Smooth muscle cell (in vitro differentiated cells): ENCODE measurements around the gene LONP1. TPM values are rescaled to one million over a fixed set of nuclear protein-coding genes. Genes with fewer than 3 reads are reported as not detected.

Experiments used
- DNase-seq: peaks from one replicate; lab custom pipeline; 2025; ENCODE audit not compliant: unreplicated experiment; lab: John Stamatoyannopoulos, UW
- H2AFZ ChIP-seq: fragments of 200-600 bp; sonication (generic); 2 replicates; pipeline ENCODE4 v1.6.0; 2016; ENCODE audit warnings: antibody characterized with exemption, low read depth, mild to moderate bottlenecking
- H3F3A ChIP-seq: fragments of 200-600 bp; sonication (generic); 2 replicates; pipeline ENCODE4 v1.6.0; 2017; ENCODE audit warnings: antibody characterized with exemption, low read depth
- H3K27ac ChIP-seq: fragments of 200-600 bp; sonication (generic); 2 replicates; pipeline ENCODE4 v1.5.1; 2016; ENCODE audit warnings: low read depth, mild to moderate bottlenecking
- H3K27me3 ChIP-seq: fragments of 200-600 bp; sonication (generic); 2 replicates; pipeline ENCODE4 v1.6.1; 2016; ENCODE audit warnings: low read depth, mild to moderate bottlenecking
- H3K36me3 ChIP-seq: fragments of 200-600 bp; sonication (generic); 2 replicates; pipeline ENCODE4 v1.5.1; 2016; ENCODE audit warnings: low read depth
- H3K4me1 ChIP-seq: fragments of 200-600 bp; sonication (generic); 2 replicates; pipeline ENCODE4 v1.5.1; 2016; ENCODE audit warnings: low read depth
- H3K4me2 ChIP-seq: fragments of 200-600 bp; sonication (generic); 2 replicates; pipeline ENCODE4 v1.6.0; 2016; ENCODE audit warnings: mild to moderate bottlenecking
- H3K4me3 ChIP-seq: fragments of 200-600 bp; sonication (generic); 2 replicates; pipeline ENCODE4 v1.5.1; 2016; ENCODE audit warnings: mild to moderate bottlenecking
- H3K79me2 ChIP-seq: fragments of 200-600 bp; sonication (generic); 2 replicates; pipeline ENCODE4 v1.6.0; 2016; ENCODE audit warnings: low read depth, mild to moderate bottlenecking
- H3K9ac ChIP-seq: fragments of 200-600 bp; sonication (generic); 2 replicates; pipeline ENCODE4 v1.6.0; 2016; ENCODE audit warnings: low read depth
- H3K9me3 ChIP-seq: fragments of 200-600 bp; sonication (generic); replicated peaks from 2 replicates; pipeline ENCODE4 v1.5.1; 2016; ENCODE audit warnings: low read depth
- H4K20me1 ChIP-seq: fragments of 200-600 bp; sonication (generic); 2 replicates; pipeline ENCODE4 v1.6.0; 2016; ENCODE audit warnings: low read depth
- WGBS: methylation state at CpG from one replicate; pipeline ENCODE4 v1.1.7; 2016; ENCODE audit warnings: low lambda C conversion rate; 5-methylcytosine and 5-hydroxymethylcytosine counted together
- polyA plus RNA-seq: library from polyadenylated mRNA; unstranded; fragments of >200 nt; fragmentation: Nextera tagmentation; extraction: Ambion mirVana; gene quantifications from 2 replicates; pipeline ENCODE4 v1.2.1, GENCODE V29; 2016
- total RNA-seq: library from RNA; depleted of rRNA; stranded (reverse); fragments of >200 nt; gene quantifications from 2 replicates; pipeline ENCODE4 v1.2.3, GENCODE V29; 2014
- TF ChIP-seq, protein P1 (sequence below): fragments of 200-600 bp; sonication (generic); IDR thresholded peaks from 2 replicates; pipeline ENCODE4 v1.5.1; 2017; ENCODE audit warnings: borderline replicate concordance, mild to moderate bottlenecking, antibody characterized with exemption; ENCODE audit not compliant: insufficient read depth, poor library complexity, severe bottlenecking

Gene LONP1
- total and polyA plus RNA-seq, 2 experiments from 2014 or later: 31.6 to 67.7 TPM

- H3K9me3 ChIP-seq: no peaks in the 10 kb centered on the region
- no peaks in the 10 kb centered on the region for H4K20me1 ChIP-seq
- WGBS: 97% methylated on average over 4 of the region's 4 CpGs
- H2AFZ ChIP-seq: no peak overlapping the region
- H3K9ac ChIP-seq: no peak overlapping the region
- H3K4me2 ChIP-seq: no peak overlapping the region
- no peaks in the 10 kb centered on the region for H3K36me3 ChIP-seq
- H3K4me3 ChIP-seq: no peak overlapping the region
- no peaks in the 10 kb centered on the region for H3K27me3 ChIP-seq
- H3K4me1 ChIP-seq: no peaks in the 10 kb centered on the region
- no peaks in the 10 kb centered on the region for H3K79me2 ChIP-seq
- TF ChIP-seq, protein P1, sequence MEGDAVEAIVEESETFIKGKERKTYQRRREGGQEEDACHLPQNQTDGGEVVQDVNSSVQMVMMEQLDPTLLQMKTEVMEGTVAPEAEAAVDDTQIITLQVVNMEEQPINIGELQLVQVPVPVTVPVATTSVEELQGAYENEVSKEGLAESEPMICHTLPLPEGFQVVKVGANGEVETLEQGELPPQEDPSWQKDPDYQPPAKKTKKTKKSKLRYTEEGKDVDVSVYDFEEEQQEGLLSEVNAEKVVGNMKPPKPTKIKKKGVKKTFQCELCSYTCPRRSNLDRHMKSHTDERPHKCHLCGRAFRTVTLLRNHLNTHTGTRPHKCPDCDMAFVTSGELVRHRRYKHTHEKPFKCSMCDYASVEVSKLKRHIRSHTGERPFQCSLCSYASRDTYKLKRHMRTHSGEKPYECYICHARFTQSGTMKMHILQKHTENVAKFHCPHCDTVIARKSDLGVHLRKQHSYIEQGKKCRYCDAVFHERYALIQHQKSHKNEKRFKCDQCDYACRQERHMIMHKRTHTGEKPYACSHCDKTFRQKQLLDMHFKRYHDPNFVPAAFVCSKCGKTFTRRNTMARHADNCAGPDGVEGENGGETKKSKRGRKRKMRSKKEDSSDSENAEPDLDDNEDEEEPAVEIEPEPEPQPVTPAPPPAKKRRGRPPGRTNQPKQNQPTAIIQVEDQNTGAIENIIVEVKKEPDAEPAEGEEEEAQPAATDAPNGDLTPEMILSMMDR: no peak
- DNase-seq: no peak
- H3K27ac ChIP-seq: no peak overlapping the region
- no peaks in the 10 kb centered on the region for H3F3A ChIP-seq
Observed at GRCh38 chr19:5727453-5728050, 7.6 kb upstream of the LONP1 start.

- DNase-seq: no peak
- Histone ChIP-seq H4K20me1 (peaks cover 39% of the 10 kb centered on the region), H2AFZ (no peak overlapping the region), H3K4me3 (peak overlapping the region; percentile 64), H3K9ac (peak overlapping the region; percentile 94), H3K27me3 (no peaks in the 10 kb centered on the region), H3K36me3 (no peaks in the 10 kb centered on the region), H3K4me1 (peaks cover 10% of the 10 kb centered on the region), H3F3A (peaks cover 12% of the 10 kb centered on the region), H3K27ac (peak overlapping the region; percentile 98), H3K79me2 (peaks cover 45% of the 10 kb centered on the region), H3K4me2 (peak overlapping the region; percentile 96), H3K9me3 (no peaks in the 10 kb centered on the region)
- TF ChIP-seq, protein P1: no peak
- WGBS: 1% methylated on average over 29 of the region's 58 CpGs
Observed at GRCh38 chr19:5719274-5719960, 529 bp downstream of the LONP1 start.

DNA sequence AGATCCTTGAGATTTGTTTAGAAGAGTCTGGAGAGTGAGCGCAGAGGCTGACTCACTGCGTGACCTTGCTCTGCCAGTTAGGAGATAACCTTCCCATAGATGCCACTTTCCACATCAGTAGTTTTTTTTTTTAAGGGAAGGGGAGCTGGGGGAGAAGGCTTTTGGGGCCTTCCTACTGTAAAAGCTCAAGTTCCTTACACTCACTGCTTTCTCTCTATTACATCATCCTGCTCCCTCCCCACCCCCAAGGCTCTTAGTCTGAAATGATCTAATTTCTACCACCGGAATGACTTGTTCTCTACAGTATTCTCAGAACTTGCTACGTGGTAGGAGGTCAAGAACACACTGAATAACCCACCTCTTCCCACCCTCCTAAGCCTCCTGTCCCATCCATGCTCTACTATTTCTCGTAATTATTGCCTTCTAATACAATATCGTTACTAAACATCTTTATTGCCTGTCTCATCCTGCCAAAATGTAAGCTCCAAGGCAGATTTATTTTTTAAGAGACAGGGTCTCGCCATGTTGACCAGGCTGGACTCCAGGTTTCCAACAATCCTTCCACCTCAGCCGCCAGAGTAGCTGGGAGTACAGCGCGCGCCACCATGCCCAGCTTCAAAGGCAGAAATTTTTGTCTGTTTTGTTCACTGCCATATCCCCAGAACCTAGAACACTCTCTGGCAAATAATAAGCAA, 1.2 kb downstream of the LONP1 start:
- Histone ChIP-seq H2AFZ (no peak overlapping the region), H3K79me2 (peaks cover 51% of the 10 kb centered on the region), H3K27me3 (no peaks in the 10 kb centered on the region), H3K9me3 (no peaks in the 10 kb centered on the region), H4K20me1 (peaks cover 46% of the 10 kb centered on the region), H3K4me3 (peak overlapping the region; percentile 64), H3K27ac (peak overlapping the region; percentile 98), H3K36me3 (no peaks in the 10 kb centered on the region), H3F3A (peaks cover 12% of the 10 kb centered on the region), H3K9ac (peak overlapping the region; percentile 94), H3K4me2 (peak overlapping the region; percentile 96), H3K4me1 (peaks cover 10% of the 10 kb centered on the region)
- 10% methylated on average over 11 of the region's 11 CpGs for WGBS
- TF ChIP-seq, protein P1: no peak
- DNase-seq: no peak
